PC-9 (cell line): Measurements from ENCODE around the gene NMB. TPM values are rescaled to one million over a fixed set of nuclear protein-coding genes. Genes with fewer than 3 reads are reported as not detected.

Experiments
- BruUV-seq: library from RNA; stranded (reverse); fragments of 400-500 nt; replicated peaks from 2 replicates; lab custom pipeline; 2021; lab: Mats Ljungman, UMichigan
- CTCF ChIA-PET: fragments of 300-600 bp; sonication (Branson Sonifier 250); formaldehyde crosslinking; loops from one replicate; lab custom pipeline; 2022; ENCODE audit warnings: antibody characterized with exemption; lab: Charles Lee
- POLR2A ChIA-PET: fragments of 300-600 bp; sonication (Branson Sonifier 250); formaldehyde crosslinking; loops from one replicate; lab custom pipeline; 2022; ENCODE audit warnings: antibody characterized with exemption; ENCODE audit not compliant: unreplicated experiment; lab: Charles Lee
- DNase-seq, 2 experiments: peaks; one replicate each; pipeline versions ENCODE4 v3.0.0 to v3.0.0-alpha.2; 2015 to 2022; ENCODE audit warnings: mixed read lengths in 1 of 2
- H2AFZ ChIP-seq: fragments of 200-600 bp; sonication (generic); 2 replicates; pipeline ENCODE4 v1.8.1; 2017; ENCODE audit warnings: antibody characterized with exemption
- H3F3A ChIP-seq: fragments of 200-600 bp; sonication (generic); 2 replicates; pipeline ENCODE4 v1.8.1; 2017; ENCODE audit warnings: antibody characterized with exemption, mild to moderate bottlenecking, low read depth; ENCODE audit not compliant: insufficient read depth
- H3K27ac ChIP-seq: fragments of 200-600 bp; sonication (generic); 2 replicates; pipeline ENCODE4 v1.6.1; 2016; ENCODE audit warnings: mixed run types
- H3K27me3 ChIP-seq: fragments of 200-600 bp; sonication (generic); 2 replicates; pipeline ENCODE4 v1.6.1; 2016; ENCODE audit warnings: low read depth, mixed run types; ENCODE audit not compliant: insufficient read depth
- H3K36me3 ChIP-seq: fragments of 200-600 bp; sonication (generic); 2 replicates; pipeline ENCODE4 v1.6.1; 2016; ENCODE audit warnings: low read depth, mixed run types
- H3K4me1 ChIP-seq: fragments of 200-600 bp; sonication (generic); replicated peaks from 2 replicates; pipeline ENCODE4 v1.6.1; 2016; ENCODE audit warnings: mixed run types; ENCODE audit not compliant: insufficient read depth
- H3K4me2 ChIP-seq: fragments of 200-600 bp; sonication (generic); 2 replicates; pipeline ENCODE4 v1.6.1; 2017; ENCODE audit warnings: mixed run types
- H3K4me3 ChIP-seq: fragments of 200-600 bp; sonication (generic); 2 replicates; pipeline ENCODE4 v1.6.1; 2016; ENCODE audit warnings: mixed run types
- H3K79me2 ChIP-seq: fragments of 200-600 bp; sonication (generic); 2 replicates; pipeline ENCODE4 v1.6.1; 2017; ENCODE audit warnings: low read depth, mixed run types
- H3K9me2 ChIP-seq: fragments of 200-600 bp; sonication (generic); 2 replicates; pipeline ENCODE4 v1.8.1; 2017; ENCODE audit warnings: mild to moderate bottlenecking; ENCODE audit not compliant: insufficient read depth
- H3K9me3 ChIP-seq: fragments of 200-600 bp; sonication (generic); 2 replicates; pipeline ENCODE4 v1.8.1; 2016; ENCODE audit warnings: low read depth; ENCODE audit not compliant: insufficient read depth
- H4K20me1 ChIP-seq: fragments of 200-600 bp; sonication (generic); 2 replicates; pipeline ENCODE4 v1.8.1; 2017; ENCODE audit not compliant: insufficient read depth
- CTCF ChIP-seq: fragments of 200-600 bp; sonication (generic); conservative IDR thresholded peaks from 2 replicates; pipeline ENCODE4 v1.6.1; 2017; ENCODE audit warnings: mixed run types, antibody characterized with exemption, mild to moderate bottlenecking, moderate library complexity
- EZH2 ChIP-seq: fragments of 200-600 bp; sonication (generic); IDR thresholded peaks from 2 replicates; pipeline ENCODE4 v1.8.0; 2017; ENCODE audit warnings: antibody characterized with exemption, low read depth
- intact Hi-C: fragments of 100-400 bp; cut with micrococcal nuclease; formaldehyde crosslinking; loops from one replicate; pipeline ENCODE4 v1.10.0; 2022; ENCODE audit not compliant: unreplicated experiment
- total RNA-seq: library from RNA; stranded (reverse); gene quantifications from 2 replicates; pipeline ENCODE4 v1.2.3, GENCODE V29; 2021

Gene NMB
- total RNA-seq, 1 experiment from 2014 or later: 77.1 TPM

- Histone ChIP-seq H4K20me1 (0 out of 2 replicates have a peak, but pooled peaks cover 6% of the 10 kb centered on the region), H3K4me2 (no peak overlapping the region), H3K4me3 (no peak overlapping the region), H2AFZ (no peak overlapping the region), H3K9me3 (no peaks in the 10 kb centered on the region), H3K79me2 (peaks cover 23% of the 10 kb centered on the region), H3F3A (peaks cover 10% of the 10 kb centered on the region; the same call in 1 of the 2 replicates), H3K36me3 (peaks cover 33% of the 10 kb centered on the region), H3K27me3 (no peaks in the 10 kb centered on the region), H3K27ac (no peak overlapping the region), H3K9me2 (no peaks in the 10 kb centered on the region), H3K4me1 (peaks cover 13% of the 10 kb centered on the region)
- intact Hi-C loops: no loop called here
- POLR2A ChIA-PET: interaction anchor here (0.6 kb wide), 1 partner anchor 264 kb away, joined by 4 read pairs; no protein-coding TSS in a partner anchor
- BruUV-seq: no TSS peak
- no peak for TF ChIP-seq EZH2
- no peak for TF ChIP-seq CTCF
- DNase-seq: no peak
- CTCF ChIA-PET: no interaction called here
These were observed 9.5 kb downstream of the NMB start for GRCh38 chr15:84648539-84648938.

- H3K4me3 ChIP-seq: no peak overlapping the region
- TF ChIP-seq CTCF (no peak), EZH2 (no peak)
- POLR2A ChIA-PET: no interaction called here
These were observed 10.3 kb downstream of the NMB start for GRCh38 chr15:84647726-84648125.

DNA sequence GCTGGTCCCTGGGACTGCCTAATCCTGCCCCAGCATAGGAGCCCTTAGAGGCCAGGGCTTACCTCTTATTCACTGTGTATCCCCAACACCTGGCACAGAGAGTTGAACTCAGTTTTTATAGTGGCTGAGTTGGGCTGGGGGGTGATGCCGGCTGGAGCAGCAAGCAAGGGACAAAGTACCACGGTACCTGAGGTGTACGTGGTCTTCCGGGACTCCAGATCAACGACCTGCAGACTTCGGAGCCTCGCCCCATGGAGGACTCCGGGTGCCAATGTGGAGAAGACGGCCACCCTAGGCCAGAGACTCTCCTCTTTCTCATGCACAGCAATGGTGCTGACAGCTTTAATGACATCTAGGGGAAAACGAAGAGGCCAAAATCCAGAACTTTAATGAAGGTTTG, 12.0 kb downstream of the NMB start:
- H3K9me2 ChIP-seq: no peaks in the 10 kb centered on the region
- H3K36me3 ChIP-seq: peaks cover 21% of the 10 kb centered on the region
- DNase-seq: no peak
- H3K79me2 ChIP-seq: no peaks in the 10 kb centered on the region
- H3K4me2 ChIP-seq: no peak overlapping the region
- no TSS peak for BruUV-seq
- ChIA-PET POLR2A (no interaction called here), CTCF (no interaction called here)
- H4K20me1 ChIP-seq: no peaks in the 10 kb centered on the region
- H3K4me3 ChIP-seq: no peak overlapping the region
- H3K27ac ChIP-seq: no peak overlapping the region
- no peaks in the 10 kb centered on the region for H3K9me3 ChIP-seq
- H2AFZ ChIP-seq: no peak overlapping the region
- intact Hi-C loops: no loop called here
- no peaks in the 10 kb centered on the region for H3K27me3 ChIP-seq
- peaks cover 13% of the 10 kb centered on the region; the same call in 1 of the 2 replicates for H3F3A ChIP-seq
- H3K4me1 ChIP-seq: no peaks in the 10 kb centered on the region
- no peak for TF ChIP-seq EZH2

More at GRCh38 chr15:84647726-84648125, 10.3 kb downstream of the NMB start:
- Histone ChIP-seq H3K79me2 (peaks cover 15% of the 10 kb centered on the region), H3K27me3 (no peaks in the 10 kb centered on the region), H3K4me2 (no peak overlapping the region), H3K36me3 (peaks cover 33% of the 10 kb centered on the region), H3K27ac (no peak overlapping the region), H2AFZ (no peak overlapping the region), H4K20me1 (0 out of 2 replicates have a peak, but pooled peaks cover 6% of the 10 kb centered on the region), H3F3A (peaks cover 11% of the 10 kb centered on the region; the same call in 1 of the 2 replicates), H3K9me3 (no peaks in the 10 kb centered on the region), H3K9me2 (no peaks in the 10 kb centered on the region), H3K4me1 (peaks cover 6% of the 10 kb centered on the region)
- no peak for DNase-seq
- BruUV-seq: no TSS peak
- CTCF ChIA-PET: no interaction called here
- intact Hi-C loops: no loop called here

DNA sequence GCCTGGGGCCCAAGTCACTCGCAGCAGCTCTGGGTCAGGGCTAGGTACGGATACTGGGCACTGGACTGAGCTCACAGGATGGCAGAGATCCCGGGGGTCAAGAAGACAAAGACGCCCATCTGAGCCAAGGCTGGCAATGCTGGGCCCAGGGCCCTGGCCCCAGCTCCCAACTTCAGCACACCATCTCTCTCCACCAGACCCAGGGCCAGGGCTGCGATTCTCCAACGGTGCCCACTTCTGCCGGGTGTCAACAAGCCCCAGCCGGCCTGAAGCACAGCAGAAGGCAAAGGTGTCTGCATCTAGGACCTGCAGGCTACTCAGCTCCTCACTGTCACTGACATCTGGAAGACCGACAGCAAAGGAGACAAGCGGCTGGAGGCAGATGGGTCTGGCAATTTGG, 12.5 kb downstream of the NMB start:
- ChIA-PET POLR2A (no interaction called here), CTCF (no interaction called here)
- no peaks in the 10 kb centered on the region for H3K9me3 ChIP-seq
- no peak overlapping the region for H2AFZ ChIP-seq
- H3K79me2 ChIP-seq: no peaks in the 10 kb centered on the region
- BruUV-seq: no TSS peak
- H3K4me2 ChIP-seq: no peak overlapping the region
- DNase-seq: no peak
- no peaks in the 10 kb centered on the region for H3K27me3 ChIP-seq
- H3K27ac ChIP-seq: no peak overlapping the region
- TF ChIP-seq EZH2: no peak
- no peak for TF ChIP-seq CTCF
- H3K4me1 ChIP-seq: no peaks in the 10 kb centered on the region
- intact Hi-C loops: no loop called here
- H3K4me3 ChIP-seq: no peak overlapping the region
- no peaks in the 10 kb centered on the region for H4K20me1 ChIP-seq
- H3F3A ChIP-seq: peaks cover 13% of the 10 kb centered on the region; the same call in 1 of the 2 replicates
- H3K36me3 ChIP-seq: peaks cover 19% of the 10 kb centered on the region
- no peaks in the 10 kb centered on the region for H3K9me2 ChIP-seq
